Measurements from ENCODE around the gene NETO2. TPM values are rescaled to one million over a fixed set of nuclear protein-coding genes. Genes with fewer than 3 reads are reported as not detected.

Gene NETO2
- total RNA-seq, 1 experiment from 2014 or later, result 10.3 TPM

- Histone ChIP-seq H3K79me2 (ENCODE audit: insufficient read depth, low read length) (no peaks in the 10 kb centered on the region), H3K9me2 (ENCODE audit: insufficient read depth) (no peaks in the 10 kb centered on the region), H3K27ac (ENCODE audit: low read depth, low read length) (no peak overlapping the region), H3K4me2 (ENCODE audit: low read length) (no peak overlapping the region), H3K9ac (ENCODE audit: low read length) (no peak overlapping the region), H2AFZ (ENCODE audit: low read depth, low read length, poor library complexity, severe bottlenecking) (no peak overlapping the region), H3K4me3 (replicated peaks in 1 of 2; ENCODE audit: low read depth in 1 of 2, low read length in 2 of 2) (no peak overlapping the region), H3K9me3 (ENCODE audit: control insufficient read depth in 1 of 2, insufficient read depth in 1 of 2, low read depth in 1 of 2, low read length in 2 of 2) (no peaks in the 10 kb centered on the region), H3K36me3 (ENCODE audit: control insufficient read depth in 1 of 2, insufficient read depth in 2 of 2, low read length in 2 of 2) (no peaks in the 10 kb centered on the region), H3K27me3 (ENCODE audit: insufficient read depth, low read length) (no peaks in the 10 kb centered on the region), H4K20me1 (ENCODE audit: insufficient read depth) (no peaks in the 10 kb centered on the region), H3K4me1 (ENCODE audit: control insufficient read depth in 1 of 2, insufficient read depth in 2 of 2, low read length in 2 of 2) (no peaks in the 10 kb centered on the region)
- ChIA-PET RAD21 (ENCODE audit: low non-redundant PET in 1 of 2, low total read pairs in 2 of 2, uncharacterized antibody in 2 of 2, unreplicated experiment in 2 of 2) (no interaction called here), CTCF (no interaction called here), POLR2A (no interaction called here)
- BruUV-seq (replicated peaks), result no TSS peak
- ATAC-seq (no peak), DNase-seq (ENCODE audit: low read depth, low spot score) (no peak)
- no peak for TF ChIP-seq SP1 (IDR thresholded peaks at IDR 0.05; ENCODE audit: low read depth)
- TF ChIP-seq FOSL1 (IDR thresholded peaks at IDR 0.05; ENCODE audit: low read depth), result no peak
- TF ChIP-seq ZBTB33 (IDR thresholded peaks at IDR 0.05; ENCODE audit: extremely low read depth, insufficient replicate concordance, low read length), result no peak
- no peak for TF ChIP-seq ZNF274 (IDR thresholded peaks at IDR 0.05; ENCODE audit: low read depth, low read length)
- no peak for TF ChIP-seq CBX3 (IDR thresholded peaks at IDR 0.05; ENCODE audit: low read depth)
- TF ChIP-seq ATF3 (IDR thresholded peaks at IDR 0.05), result no peak
- TF ChIP-seq SIN3A (IDR thresholded peaks at IDR 0.05; ENCODE audit: low read depth), result no peak
- TF ChIP-seq MAX (IDR thresholded peaks at IDR 0.05), result no peak
- TF ChIP-seq EGR1 (IDR thresholded peaks at IDR 0.05; ENCODE audit: low read depth), result no peak
- no peak for TF ChIP-seq JUND (IDR thresholded peaks at IDR 0.05)
- TF ChIP-seq TCF7L2 (IDR thresholded peaks at IDR 0.05; ENCODE audit: borderline replicate concordance, extremely low read depth, insufficient read depth, insufficient read length), result no peak
- no peak for TF ChIP-seq REST (IDR thresholded peaks at IDR 0.05; ENCODE audit: low read depth)
- TF ChIP-seq ZFX (IDR thresholded peaks at IDR 0.05), result no peak
- no peak for TF ChIP-seq CEBPB (IDR thresholded peaks at IDR 0.05; ENCODE audit: low read depth)
- intact Hi-C loops (cut with micrococcal nuclease), result loop anchor here (10.0 kb wide), 1 partner anchor 65 kb away; no protein-coding TSS in a partner anchor
Observed at GRCh38 chr16:47079860-47080259, 63.9 kb downstream of the NETO2 start.

All from HCT116 (cell line).